ENCODE data around the gene SAV1. TPM values are rescaled to one million over a fixed set of nuclear protein-coding genes. Genes with fewer than 3 reads are reported as not detected.
A peak's percentile ranks its signal among the peaks of the same experiment; 100 is the strongest.

Gene SAV1
- total and polyA plus RNA-seq, 2 of the 8 experiments (the other 6 are each of a cell fraction or from before 2014, with no cell fraction given), result 15.9 to 78.3 TPM

GRCh38 chr14:50658203-50658602, 9.9 kb downstream of the SAV1 start:
- FAIRE-seq, result peak; percentile 68
- Histone ChIP-seq H4K20me1 (replicated peaks in 1 of 2; ENCODE audit: control insufficient read depth in 1 of 2, insufficient read depth in 2 of 2, low read length in 2 of 2) (peaks cover 0 to 4% of the 10 kb centered on the region in 2 experiments), H3K56ac (replicated peaks; ENCODE audit: insufficient read length, low read depth, low read length) (no peak overlapping the region), H3K79me1 (ENCODE audit: low read depth, low read length) (no peaks in the 10 kb centered on the region; the same call in 1 of the 2 replicates), H3K23ac (ENCODE audit: insufficient read length) (no peak overlapping the region), H3K36me3 (ENCODE audit: control insufficient read depth in 2 of 4, insufficient read depth in 4 of 4, low read length in 3 of 4) (peaks cover 2 to 12% (median 10%) of the 10 kb centered on the region in 4 experiments; a peak in 4 of 8 replicates), H2BK120ac (replicated peaks; ENCODE audit: low read depth, low read length) (no peak overlapping the region), H3K18ac (ENCODE audit: extremely low read depth, low read length) (no peak overlapping the region), H4K8ac (ENCODE audit: extremely low read depth, insufficient read depth, low read length) (no peak overlapping the region), H3K4ac (replicated peaks; ENCODE audit: insufficient read length, low read depth, low read length) (no peak overlapping the region), H2AK5ac (ENCODE audit: low read depth, low read length) (no peak overlapping the region), H3K14ac (ENCODE audit: insufficient read length) (no peak overlapping the region), H4K5ac (ENCODE audit: insufficient read length, low read depth, low read length) (no peak overlapping the region), H3K4me1 (replicated peaks in 1 of 4; ENCODE audit: control insufficient read depth in 3 of 4, insufficient read depth in 4 of 4, low read length in 3 of 4) (peaks cover 0 to 5% (median 1%) of the 10 kb centered on the region in 4 experiments; a peak in 3 of 7 replicates), H2BK20ac (ENCODE audit: low read length) (no peak overlapping the region), H2BK5ac (ENCODE audit: low read depth, low read length) (no peak overlapping the region), H3K4me3 (ENCODE audit: extremely low read depth in 1 of 4, insufficient read depth in 2 of 4, low read depth in 3 of 4, low read length in 4 of 4) (peak overlapping the region in 1 of 4 experiments; percentile 41; a peak in 2 of 8 replicates), H3K27ac (ENCODE audit: low read depth, low read length) (no peak overlapping the region), H2BK12ac (ENCODE audit: low read depth, low read length) (no peak overlapping the region), H3K4me2 (ENCODE audit: insufficient read depth in 1 of 2, low read depth in 2 of 2, low read length in 2 of 2) (peak overlapping the region in 1 of 2 experiments; percentile 37; a peak in 2 of 4 replicates), H3K79me2 (ENCODE audit: control insufficient read depth in 1 of 2, insufficient read depth in 2 of 2, low read length in 2 of 2) (peaks cover 8 to 95% of the 10 kb centered on the region in 2 experiments), H3K23me2 (ENCODE audit: low read depth, low read length) (no peaks in the 10 kb centered on the region), H4K91ac (replicated peaks; ENCODE audit: insufficient read length, low read length) (no peak overlapping the region), H2BK15ac (ENCODE audit: low read length) (no peak overlapping the region), H3K27me3 (replicated peaks in 1 of 4; ENCODE audit: control insufficient read depth in 3 of 4, extremely low read depth in 1 of 4, insufficient read depth in 3 of 4, low read length in 3 of 4) (no peaks in the 10 kb centered on the region), H2AFZ (ENCODE audit: low read length) (no peak overlapping the region), H3K9me3 (ENCODE audit: insufficient read depth in 2 of 2, low read depth in 1 of 2, low read length in 1 of 2) (no peaks in the 10 kb centered on the region), H3K9ac (replicated peaks in 1 of 4; ENCODE audit: extremely low read depth in 1 of 4, low read depth in 3 of 4, low read length in 3 of 4) (no peak overlapping the region)
- 20% methylated on average over 6 of the region's 6 CpGs; no CpG with 5 or more reads in 1 of the 2 experiments for WGBS, 2 experiments (ENCODE audit: extremely low coverage in 1 of 2, insufficient coverage in 1 of 2, insufficient read length in 1 of 2, insufficient replicate concordance in 2 of 2, low coverage in 1 of 2, low lambda C conversion rate in 2 of 2, missing lambda C conversion rate in 1 of 2)
- no peak for DNase-seq (ENCODE audit: low read depth in 1 of 2, low spot score in 2 of 2)
- ChIA-PET POLR2A (ENCODE audit: partially characterized antibody) (interaction anchor here (0.5 to 6.8 kb wide), 7 partner anchors 8 to 98 kb away, joined by 3 to 70 read pairs (median 7); partner anchors contain the start of genes ATL1 and SAV1), CTCF (ENCODE audit: partially characterized antibody) (interaction anchor here (1.2 kb wide), 1 partner anchor 30 kb away, joined by 4 read pairs; no protein-coding TSS in a partner anchor)
- TF ChIP-seq, protein P1, sequence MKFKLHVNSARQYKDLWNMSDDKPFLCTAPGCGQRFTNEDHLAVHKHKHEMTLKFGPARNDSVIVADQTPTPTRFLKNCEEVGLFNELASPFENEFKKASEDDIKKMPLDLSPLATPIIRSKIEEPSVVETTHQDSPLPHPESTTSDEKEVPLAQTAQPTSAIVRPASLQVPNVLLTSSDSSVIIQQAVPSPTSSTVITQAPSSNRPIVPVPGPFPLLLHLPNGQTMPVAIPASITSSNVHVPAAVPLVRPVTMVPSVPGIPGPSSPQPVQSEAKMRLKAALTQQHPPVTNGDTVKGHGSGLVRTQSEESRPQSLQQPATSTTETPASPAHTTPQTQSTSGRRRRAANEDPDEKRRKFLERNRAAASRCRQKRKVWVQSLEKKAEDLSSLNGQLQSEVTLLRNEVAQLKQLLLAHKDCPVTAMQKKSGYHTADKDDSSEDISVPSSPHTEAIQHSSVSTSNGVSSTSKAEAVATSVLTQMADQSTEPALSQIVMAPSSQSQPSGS (IDR thresholded peaks at IDR 0.05; ENCODE audit: low read length), result no peak

Data from H1 (cell line).